ENCODE results near the gene ATG5.

DNA sequence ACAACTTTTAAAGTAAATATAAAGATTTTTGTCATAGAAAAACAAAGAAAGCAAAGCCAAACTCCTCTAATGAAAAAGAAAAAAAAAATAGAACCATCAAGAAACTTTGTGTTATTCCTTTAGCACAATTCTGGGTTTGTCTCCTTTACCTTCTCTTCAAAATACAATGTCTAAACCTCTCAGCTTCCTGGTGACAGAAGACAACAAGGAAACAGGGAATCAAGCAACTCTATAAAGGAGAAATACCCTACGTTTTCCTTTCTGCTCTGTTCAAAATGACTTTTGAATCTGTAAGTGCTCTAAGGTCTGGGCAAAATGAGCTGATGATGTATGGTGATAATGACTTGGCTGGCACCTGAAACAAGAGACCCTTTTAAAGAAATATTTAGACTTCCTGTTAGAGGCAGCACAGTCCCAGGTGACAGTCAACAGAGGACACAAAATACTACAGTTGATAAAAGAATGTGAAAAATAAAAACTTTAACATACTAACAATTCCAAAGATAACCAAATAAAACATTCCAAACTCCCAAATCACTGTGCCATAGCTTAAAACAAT, 138.1 kb downstream of the ATG5 start:
- TF ChIP-seq, protein P1, sequence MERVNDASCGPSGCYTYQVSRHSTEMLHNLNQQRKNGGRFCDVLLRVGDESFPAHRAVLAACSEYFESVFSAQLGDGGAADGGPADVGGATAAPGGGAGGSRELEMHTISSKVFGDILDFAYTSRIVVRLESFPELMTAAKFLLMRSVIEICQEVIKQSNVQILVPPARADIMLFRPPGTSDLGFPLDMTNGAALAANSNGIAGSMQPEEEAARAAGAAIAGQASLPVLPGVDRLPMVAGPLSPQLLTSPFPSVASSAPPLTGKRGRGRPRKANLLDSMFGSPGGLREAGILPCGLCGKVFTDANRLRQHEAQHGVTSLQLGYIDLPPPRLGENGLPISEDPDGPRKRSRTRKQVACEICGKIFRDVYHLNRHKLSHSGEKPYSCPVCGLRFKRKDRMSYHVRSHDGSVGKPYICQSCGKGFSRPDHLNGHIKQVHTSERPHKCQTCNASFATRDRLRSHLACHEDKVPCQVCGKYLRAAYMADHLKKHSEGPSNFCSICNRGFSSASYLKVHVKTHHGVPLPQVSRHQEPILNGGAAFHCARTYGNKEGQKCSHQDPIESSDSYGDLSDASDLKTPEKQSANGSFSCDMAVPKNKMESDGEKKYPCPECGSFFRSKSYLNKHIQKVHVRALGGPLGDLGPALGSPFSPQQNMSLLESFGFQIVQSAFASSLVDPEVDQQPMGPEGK (CRISPR knock-in tag; IDR thresholded peaks at IDR 0.05; ENCODE audit: borderline replicate concordance): no peak
- TF ChIP-seq BACH2 (CRISPR knock-in tag; IDR thresholded peaks at IDR 0.05; ENCODE audit: borderline replicate concordance) (no peak), ARNTL (CRISPR knock-in tag; IDR thresholded peaks at IDR 0.05; ENCODE audit: borderline replicate concordance, low read depth) (no peak), ZFP30 (CRISPR knock-in tag; IDR thresholded peaks at IDR 0.05) (no peak), ZNF565 (CRISPR knock-in tag; conservative IDR thresholded peaks at IDR 0.05; ENCODE audit: low read depth) (no peak), SNAI2 (CRISPR knock-in tag; IDR thresholded peaks at IDR 0.05) (no peak), CSDC2 (CRISPR knock-in tag; IDR thresholded peaks at IDR 0.05) (no peak), ESRRG (CRISPR knock-in tag; IDR thresholded peaks at IDR 0.05) (no peak), ZC3H10 (CRISPR knock-in tag; IDR thresholded peaks at IDR 0.05) (no peak)
- TF ChIP-seq, protein P2, sequence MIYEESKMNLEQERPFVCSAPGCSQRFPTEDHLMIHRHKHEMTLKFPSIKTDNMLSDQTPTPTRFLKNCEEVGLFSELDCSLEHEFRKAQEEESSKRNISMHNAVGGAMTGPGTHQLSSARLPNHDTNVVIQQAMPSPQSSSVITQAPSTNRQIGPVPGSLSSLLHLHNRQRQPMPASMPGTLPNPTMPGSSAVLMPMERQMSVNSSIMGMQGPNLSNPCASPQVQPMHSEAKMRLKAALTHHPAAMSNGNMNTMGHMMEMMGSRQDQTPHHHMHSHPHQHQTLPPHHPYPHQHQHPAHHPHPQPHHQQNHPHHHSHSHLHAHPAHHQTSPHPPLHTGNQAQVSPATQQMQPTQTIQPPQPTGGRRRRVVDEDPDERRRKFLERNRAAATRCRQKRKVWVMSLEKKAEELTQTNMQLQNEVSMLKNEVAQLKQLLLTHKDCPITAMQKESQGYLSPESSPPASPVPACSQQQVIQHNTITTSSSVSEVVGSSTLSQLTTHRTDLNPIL (CRISPR knock-in tag; IDR thresholded peaks at IDR 0.05; ENCODE audit: low read depth): no peak

All from SK-N-SH treated with all-trans-retinoic acid at 6 μM for 48 hours (cell line).